Activated naive CD8-positive, alpha-beta T cell treated with anti-CD3 and anti-CD28 coated beads, Interleukin-2, amount 10 ng/mL, durations not matched to agents 7 days and 5 days (primary cell): Measurements from ENCODE around the gene AP2B1. TPM values are rescaled to one million over a fixed set of nuclear protein-coding genes. Genes with fewer than 3 reads are reported as not detected.

ENCODE experiments used
- ATAC-seq: fragments of 150-1000 bp; cut with Tn5 transposase; one replicate; pipeline ENCODE4 v1.10.0; 2021; ENCODE audit warnings: low read depth, moderate library complexity
- POLR2A ChIA-PET: fragments of 350-600 bp; sonication (Branson Sonifier 250); formaldehyde crosslinking; loops from one replicate; lab custom pipeline; 2021; ENCODE audit warnings: antibody characterized with exemption; lab: Charles Lee
- DNase-seq: peaks from one replicate; pipeline ENCODE4 v3.0.0; 2021
- H3K27ac Mint-ChIP-seq: one replicate; pipeline ENCODE4 v1.8.0; 2022; ENCODE audit warnings: mild to moderate bottlenecking, mixed read lengths
- H3K27me3 Mint-ChIP-seq: one replicate; pipeline ENCODE4 v1.8.0; 2022; ENCODE audit warnings: mild to moderate bottlenecking, moderate library complexity, mixed read lengths
- H3K36me3 Mint-ChIP-seq: one replicate; pipeline ENCODE4 v1.8.0; 2021; ENCODE audit warnings: mild to moderate bottlenecking, mixed read lengths
- H3K4me1 Mint-ChIP-seq: one replicate; pipeline ENCODE4 v1.8.0; 2021; ENCODE audit warnings: mixed read lengths
- H3K4me3 Mint-ChIP-seq: one replicate; pipeline ENCODE4 v1.8.0; 2022; ENCODE audit warnings: mild to moderate bottlenecking, moderate library complexity, mixed read lengths
- H3K9me3 Mint-ChIP-seq: one replicate; pipeline ENCODE4 v1.8.0; 2021; ENCODE audit warnings: mixed read lengths
- total RNA-seq, 2 experiments: library from RNA; stranded (reverse); gene quantifications; one replicate each; pipeline ENCODE4 v1.2.3, GENCODE V29; 2021

AP2B1 gene
- total RNA-seq, 2 experiments from 2014 or later, result 154 to 163 TPM

DNA sequence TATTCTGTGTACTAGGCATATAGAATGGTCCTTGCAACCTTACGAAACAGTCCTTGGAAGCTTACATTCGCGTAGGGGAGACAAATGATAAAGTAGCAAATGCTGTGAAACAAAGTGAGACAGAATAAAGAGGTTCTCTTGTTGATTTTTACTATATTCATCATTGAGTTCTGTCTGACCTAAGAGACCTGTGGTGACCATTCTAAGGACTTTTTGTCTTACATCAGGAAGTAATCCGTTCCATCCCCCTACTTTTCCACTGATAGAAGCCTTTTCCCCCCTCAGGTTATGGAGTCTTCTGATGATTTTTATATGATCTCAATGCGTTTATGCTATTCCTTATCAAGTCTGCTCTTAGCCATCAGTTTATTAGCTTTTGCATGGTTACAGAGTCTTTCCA is 77.6 kb downstream of the AP2B1 start:
- Mint-ChIP-seq H3K4me3 (no peak overlapping the region), H3K4me1 (no peaks in the 10 kb centered on the region), H3K9me3 (no peaks in the 10 kb centered on the region), H3K27me3 (no peaks in the 10 kb centered on the region), H3K36me3 (peaks cover 6% of the 10 kb centered on the region), H3K27ac (no peak overlapping the region)
- no peak for DNase-seq
- no peak for ATAC-seq
- POLR2A ChIA-PET, result interaction anchor here (0.6 kb wide), 1 partner anchor 12 kb away, joined by 3 read pairs; no protein-coding TSS in a partner anchor

DNA sequence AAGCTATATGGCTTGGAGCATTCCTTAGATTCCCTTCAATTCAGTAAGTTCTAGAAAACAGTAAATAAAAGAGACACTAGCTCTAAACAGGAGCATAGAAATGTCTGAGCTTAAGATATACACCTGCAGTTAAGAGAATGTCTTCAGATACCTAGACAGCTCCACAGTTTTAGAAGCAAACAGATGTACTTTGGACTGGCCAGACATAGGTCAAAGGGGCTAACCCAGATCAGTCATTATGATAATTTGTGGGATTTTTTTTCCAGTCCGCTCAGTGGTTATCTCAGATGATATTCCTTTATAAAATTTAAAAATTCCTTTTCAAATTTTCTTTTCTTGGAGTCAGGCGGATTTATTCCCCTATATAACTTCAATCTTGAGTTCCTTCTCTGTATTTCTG is 78.5 kb downstream of the AP2B1 start:
- ATAC-seq (no peak), DNase-seq (no peak)
- no peaks in the 10 kb centered on the region for H3K9me3 Mint-ChIP-seq
- no peak overlapping the region for H3K27ac Mint-ChIP-seq
- H3K4me1 Mint-ChIP-seq, result no peaks in the 10 kb centered on the region
- no peaks in the 10 kb centered on the region for H3K27me3 Mint-ChIP-seq
- H3K36me3 Mint-ChIP-seq, result peaks cover 5% of the 10 kb centered on the region
- H3K4me3 Mint-ChIP-seq, result no peak overlapping the region
- POLR2A ChIA-PET, result no interaction called here

DNA sequence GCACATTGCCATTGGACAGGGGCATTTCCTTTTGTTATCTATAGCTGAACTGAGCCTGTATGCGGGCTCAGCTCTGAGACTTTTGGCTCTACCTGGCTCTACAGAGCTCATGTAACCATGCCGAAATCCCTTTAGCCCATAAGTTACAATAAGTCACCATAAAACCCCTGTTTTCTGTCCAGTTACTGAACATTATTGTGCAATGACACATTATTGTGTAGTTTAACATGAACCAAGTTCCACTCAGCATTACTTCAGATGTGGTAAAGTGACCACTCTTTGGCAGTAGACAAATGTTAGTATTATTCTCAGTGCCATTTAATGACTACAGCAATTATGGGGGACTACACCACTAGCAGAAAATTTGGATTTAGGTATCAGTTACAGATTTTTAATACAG is 78.9 kb downstream of the AP2B1 start:
- Mint-ChIP-seq H3K27ac (no peak overlapping the region), H3K4me3 (no peak overlapping the region), H3K4me1 (no peaks in the 10 kb centered on the region), H3K36me3 (peaks cover 7% of the 10 kb centered on the region), H3K9me3 (no peaks in the 10 kb centered on the region), H3K27me3 (no peaks in the 10 kb centered on the region)
- no peak for ATAC-seq
- DNase-seq, result no peak
- POLR2A ChIA-PET, result no interaction called here

DNA sequence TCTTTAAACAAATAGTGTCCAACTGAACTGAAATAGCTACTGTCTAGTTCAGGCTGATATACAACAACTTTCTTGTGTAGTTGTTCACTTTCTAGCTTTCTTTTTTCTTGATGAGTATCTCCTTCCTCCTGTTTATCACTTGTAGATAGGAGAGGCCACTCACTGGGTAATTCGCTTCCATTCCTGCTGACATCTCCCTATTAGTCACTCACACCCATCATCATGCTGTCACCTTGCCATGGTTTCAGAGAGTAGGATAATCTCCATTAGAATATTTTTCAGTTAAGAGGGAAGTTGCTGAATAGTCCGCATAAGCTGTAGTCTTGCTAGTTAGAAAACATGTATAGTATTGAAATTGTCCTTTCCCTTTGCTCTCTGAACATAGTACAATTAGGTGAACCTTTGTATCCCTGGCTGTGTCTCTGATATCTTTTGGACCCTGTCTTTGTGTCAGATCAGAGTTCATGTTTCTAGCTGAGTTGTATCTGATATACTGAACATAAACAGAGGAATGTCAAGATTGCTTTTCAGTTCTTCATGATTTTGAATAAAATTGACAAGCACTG is 79.9 kb downstream of the AP2B1 start:
- Mint-ChIP-seq H3K4me1 (no peaks in the 10 kb centered on the region), H3K4me3 (no peak overlapping the region), H3K27me3 (no peaks in the 10 kb centered on the region), H3K36me3 (peaks cover 12% of the 10 kb centered on the region), H3K9me3 (no peaks in the 10 kb centered on the region), H3K27ac (no peak overlapping the region)
- ATAC-seq, result no peak
- no peak for DNase-seq
- POLR2A ChIA-PET, result no interaction called here

DNA sequence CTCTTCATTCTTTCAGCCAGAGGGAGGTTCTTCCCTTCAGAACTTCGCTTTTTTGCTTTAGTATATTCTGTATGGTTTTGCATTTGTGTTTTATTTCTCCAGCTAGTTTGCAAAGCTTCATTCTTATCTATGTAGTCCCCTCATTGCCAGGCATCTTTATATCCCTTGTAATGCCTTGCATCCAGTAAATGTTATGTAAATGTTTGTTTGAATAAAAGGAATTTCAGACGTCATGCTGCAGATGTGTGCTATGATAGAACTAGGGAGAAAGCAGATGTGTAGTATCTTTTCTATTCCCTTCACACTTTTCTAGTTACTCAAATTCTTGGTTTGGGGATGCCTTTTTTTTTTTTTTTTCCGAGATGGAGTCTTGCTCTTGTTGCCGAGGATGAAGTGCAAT is 81.7 kb downstream of the AP2B1 start:
- ATAC-seq, result no peak
- Mint-ChIP-seq H3K4me3 (no peak overlapping the region), H3K27ac (no peak overlapping the region)

DNA sequence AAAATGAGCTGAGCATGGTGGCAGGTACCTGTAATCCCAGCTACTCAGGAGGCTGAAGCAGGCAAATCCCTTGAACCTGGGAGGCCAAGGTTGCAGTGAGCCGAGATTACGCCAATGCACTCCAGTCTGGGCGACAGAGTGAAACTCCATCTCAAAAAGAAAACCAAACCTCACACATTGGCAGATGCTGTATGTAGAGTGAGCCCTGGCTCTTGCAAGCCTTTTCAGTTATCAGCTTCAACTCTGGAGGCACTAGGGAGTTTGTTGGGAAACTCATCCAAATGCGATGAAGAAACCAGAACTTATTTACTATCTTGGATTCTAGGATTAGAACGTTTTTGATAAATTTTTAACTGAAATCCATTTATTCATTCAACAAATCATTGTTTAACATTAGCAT is 87.4 kb downstream of the AP2B1 start:
- H3K9me3 Mint-ChIP-seq, result no peaks in the 10 kb centered on the region
- no peak overlapping the region for H3K27ac Mint-ChIP-seq
- no peak overlapping the region for H3K4me3 Mint-ChIP-seq
- POLR2A ChIA-PET, result no interaction called here
- H3K27me3 Mint-ChIP-seq, result no peaks in the 10 kb centered on the region
- peaks cover 8% of the 10 kb centered on the region for H3K4me1 Mint-ChIP-seq
- no peak for ATAC-seq
- H3K36me3 Mint-ChIP-seq, result peaks cover 23% of the 10 kb centered on the region
- DNase-seq, result no peak

More for the DNA sequence above, 81.7 kb downstream of the AP2B1 start:
- Mint-ChIP-seq H3K36me3 (peaks cover 16% of the 10 kb centered on the region), H3K9me3 (no peaks in the 10 kb centered on the region), H3K27me3 (no peaks in the 10 kb centered on the region), H3K4me1 (no peaks in the 10 kb centered on the region)
- POLR2A ChIA-PET, result no interaction called here
- no peak for DNase-seq

DNA sequence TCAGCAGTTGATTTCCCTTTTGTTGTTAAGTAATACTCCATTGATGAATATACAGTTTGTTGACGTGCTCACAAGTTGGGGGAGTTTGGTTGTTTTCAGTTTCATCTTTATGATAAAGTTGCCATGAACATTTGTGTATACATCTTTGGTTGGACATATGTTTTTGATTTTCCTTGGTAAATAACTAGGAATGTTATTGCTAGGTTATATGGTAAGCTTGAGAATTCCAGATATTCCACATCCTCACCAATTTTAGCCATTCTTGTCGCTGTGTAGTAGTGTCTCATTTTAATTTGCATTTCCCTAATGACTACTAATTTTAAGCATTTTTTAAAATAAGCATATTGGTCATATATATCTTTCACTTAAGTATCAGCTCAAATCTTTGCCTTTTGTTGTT is 89.3 kb downstream of the AP2B1 start:
- Mint-ChIP-seq H3K27ac (no peak overlapping the region), H3K27me3 (no peaks in the 10 kb centered on the region), H3K4me3 (no peak overlapping the region), H3K9me3 (no peaks in the 10 kb centered on the region), H3K36me3 (peaks cover 21% of the 10 kb centered on the region), H3K4me1 (peaks cover 9% of the 10 kb centered on the region)
- DNase-seq (no peak), ATAC-seq (no peak)
- POLR2A ChIA-PET, result interaction anchor here (0.6 kb wide), 1 partner anchor 12 kb away, joined by 3 read pairs; no protein-coding TSS in a partner anchor

DNA sequence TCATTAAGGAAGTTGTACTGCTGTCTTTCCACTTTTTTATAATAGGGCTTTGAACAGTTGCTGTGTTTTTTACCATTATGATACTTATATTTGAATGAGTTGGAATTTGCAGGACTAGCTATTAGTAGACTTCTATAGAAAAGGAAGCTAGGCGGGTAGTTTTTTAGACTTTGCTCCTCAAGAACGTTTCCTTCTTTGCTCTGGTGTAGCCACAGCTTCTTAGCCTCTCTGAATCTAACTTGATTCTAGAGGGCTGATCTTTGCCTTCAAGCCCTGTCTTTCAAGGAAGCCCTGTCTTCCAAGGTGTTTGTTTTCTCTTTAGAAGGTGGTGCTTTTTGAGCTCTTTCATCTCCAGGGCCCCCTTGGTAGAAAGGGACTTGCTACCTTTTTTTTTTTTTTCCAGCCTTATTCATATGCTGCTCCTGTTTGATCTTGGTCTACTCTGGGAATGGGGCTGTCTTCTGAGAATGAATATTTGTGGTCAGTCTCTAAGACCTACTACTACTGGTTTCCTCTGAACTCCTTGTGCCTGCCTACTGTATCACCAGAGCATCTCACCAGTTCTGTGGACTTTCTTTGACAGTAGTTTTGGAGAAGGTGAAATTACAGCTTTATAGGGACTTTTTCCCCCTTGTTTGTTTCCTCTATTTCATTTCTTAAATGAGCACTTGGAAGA is 92.0 kb downstream of the AP2B1 start:
- DNase-seq (no peak), ATAC-seq (no peak)
- Mint-ChIP-seq H3K36me3 (peaks cover 22% of the 10 kb centered on the region), H3K9me3 (no peaks in the 10 kb centered on the region), H3K27ac (peak overlapping the region; percentile 42), H3K4me3 (no peak overlapping the region), H3K4me1 (peaks cover 9% of the 10 kb centered on the region), H3K27me3 (no peaks in the 10 kb centered on the region)
- POLR2A ChIA-PET, result interaction anchor here (0.6 kb wide), 1 partner anchor 86 kb away, joined by 3 read pairs; no protein-coding TSS in a partner anchor

DNA sequence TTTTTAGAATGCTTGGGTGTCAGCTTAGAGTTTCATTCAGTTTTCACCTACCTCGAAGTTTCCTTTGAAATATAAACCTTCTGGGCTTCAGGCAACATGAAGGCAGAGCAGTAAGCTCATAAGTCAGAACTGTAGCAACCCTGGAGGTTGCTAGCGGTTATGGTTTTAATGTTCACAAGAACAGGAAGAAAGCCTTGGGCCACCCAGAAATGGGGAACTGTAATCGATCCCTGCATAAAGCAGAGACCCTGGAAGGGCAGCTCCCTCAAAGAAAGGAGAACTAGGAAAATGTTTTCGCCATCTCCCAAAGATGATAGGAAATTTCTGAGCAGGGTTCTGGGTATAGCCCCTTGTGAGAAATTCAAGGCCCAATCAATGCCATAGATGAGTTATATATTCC is 96.5 kb downstream of the AP2B1 start:
- Mint-ChIP-seq H3K4me1 (peaks cover 8% of the 10 kb centered on the region), H3K36me3 (peaks cover 35% of the 10 kb centered on the region), H3K9me3 (no peaks in the 10 kb centered on the region), H3K4me3 (no peak overlapping the region), H3K27me3 (no peaks in the 10 kb centered on the region), H3K27ac (no peak overlapping the region)
- POLR2A ChIA-PET, result no interaction called here
- no peak for ATAC-seq
- no peak for DNase-seq

DNA sequence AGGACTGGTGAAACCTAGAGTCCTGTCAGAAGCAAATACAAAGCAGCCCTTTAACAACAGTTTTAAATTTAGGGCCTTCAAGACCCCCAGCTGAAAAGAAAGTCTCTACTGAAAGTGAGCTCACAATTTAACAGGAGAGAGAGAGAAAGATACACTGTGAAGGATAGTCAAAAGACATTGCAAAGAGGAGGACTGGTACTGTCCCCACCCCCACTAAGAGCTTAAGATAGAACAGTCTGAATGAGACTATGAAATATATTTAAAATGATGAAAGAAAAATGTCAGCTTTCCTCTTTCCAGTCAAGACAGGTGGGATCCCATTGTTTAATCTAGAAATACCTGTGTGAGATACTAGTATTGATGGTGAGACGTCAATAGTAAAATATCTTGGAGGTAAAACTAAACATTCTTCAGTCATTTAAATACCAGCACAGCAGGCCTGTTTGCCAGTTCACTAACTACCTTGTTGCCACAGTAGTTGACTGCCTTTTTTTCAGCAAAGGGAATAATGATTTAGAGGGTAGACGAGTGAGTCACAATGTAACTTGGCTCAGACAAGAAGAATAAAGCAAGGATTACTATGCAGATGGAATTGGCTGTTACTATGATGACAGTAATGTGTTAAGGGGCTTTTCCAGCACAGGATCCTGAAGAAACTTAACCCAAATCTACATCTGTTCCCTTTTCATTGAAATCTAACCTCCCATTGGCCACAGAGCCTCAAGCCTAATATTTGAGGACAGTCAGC is 97.1 kb downstream of the AP2B1 start:
- ATAC-seq (no peak), DNase-seq (no peak)
- Mint-ChIP-seq H3K4me1 (peaks cover 4% of the 10 kb centered on the region), H3K36me3 (peaks cover 36% of the 10 kb centered on the region), H3K9me3 (no peaks in the 10 kb centered on the region), H3K27ac (no peak overlapping the region), H3K27me3 (no peaks in the 10 kb centered on the region), H3K4me3 (no peak overlapping the region)
- POLR2A ChIA-PET, result no interaction called here

DNA sequence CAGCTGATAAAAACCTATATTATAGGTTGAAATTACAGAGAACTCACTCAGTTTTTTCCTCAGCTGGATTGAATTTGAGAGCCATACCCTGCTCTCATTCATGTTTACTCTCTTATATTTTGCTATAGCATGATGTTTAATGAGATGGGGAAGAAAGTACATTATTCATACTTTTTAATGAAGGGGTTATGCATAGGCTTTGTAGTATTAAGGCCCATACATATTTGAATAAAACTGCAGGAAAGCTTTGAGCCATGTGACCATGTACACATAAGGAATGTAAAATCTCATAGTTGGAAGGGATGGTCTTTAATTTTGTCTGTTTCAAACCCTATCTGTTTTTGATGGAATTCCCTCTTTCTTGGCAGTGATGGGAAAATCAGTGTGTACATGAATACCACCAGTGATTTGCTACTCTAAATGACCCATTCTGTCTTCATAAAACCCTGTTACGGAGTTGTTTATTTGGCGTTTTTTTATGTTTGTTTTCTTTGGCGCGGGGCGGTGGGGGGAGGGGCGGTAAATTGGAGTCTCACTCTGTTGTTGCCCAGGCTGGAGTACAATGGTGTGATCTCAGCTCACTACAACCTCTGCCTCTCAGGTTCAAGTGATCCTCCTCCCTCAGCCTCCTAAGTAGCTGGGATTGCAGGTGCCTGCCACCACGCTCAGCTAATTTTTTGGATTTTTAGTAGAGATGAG is 105.5 kb downstream of the AP2B1 start:
- H3K27ac Mint-ChIP-seq, result no peak overlapping the region
- H3K4me1 Mint-ChIP-seq, result no peaks in the 10 kb centered on the region
- POLR2A ChIA-PET, result no interaction called here
- no peak overlapping the region for H3K4me3 Mint-ChIP-seq
- no peaks in the 10 kb centered on the region for H3K9me3 Mint-ChIP-seq
- H3K36me3 Mint-ChIP-seq, result peaks cover 31% of the 10 kb centered on the region
- ATAC-seq (no peak), DNase-seq (no peak)
- no peaks in the 10 kb centered on the region for H3K27me3 Mint-ChIP-seq

DNA sequence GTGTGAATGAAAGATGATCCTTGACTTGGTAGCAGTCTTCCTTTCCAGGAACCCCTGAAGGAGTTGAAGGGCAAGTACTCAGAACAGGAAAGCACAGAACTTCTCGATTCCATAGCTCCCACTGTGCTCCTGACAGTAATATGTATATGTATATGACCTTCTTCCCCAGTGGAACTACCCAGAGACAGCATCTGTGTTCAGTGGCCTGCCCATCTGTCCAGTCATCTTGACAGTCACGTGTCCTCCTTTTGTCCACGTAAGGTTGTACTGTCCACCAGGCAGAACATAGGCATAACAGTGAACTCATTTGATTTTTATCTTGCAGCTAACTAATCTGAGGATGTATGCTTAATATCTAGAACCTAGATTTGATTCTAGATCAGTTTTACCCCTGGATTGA is 106.5 kb downstream of the AP2B1 start:
- Mint-ChIP-seq H3K27ac (no peak overlapping the region), H3K36me3 (peaks cover 23% of the 10 kb centered on the region), H3K4me3 (no peak overlapping the region), H3K9me3 (no peaks in the 10 kb centered on the region), H3K27me3 (no peaks in the 10 kb centered on the region), H3K4me1 (no peaks in the 10 kb centered on the region)
- no peak for ATAC-seq
- DNase-seq, result no peak
- POLR2A ChIA-PET, result no interaction called here

DNA sequence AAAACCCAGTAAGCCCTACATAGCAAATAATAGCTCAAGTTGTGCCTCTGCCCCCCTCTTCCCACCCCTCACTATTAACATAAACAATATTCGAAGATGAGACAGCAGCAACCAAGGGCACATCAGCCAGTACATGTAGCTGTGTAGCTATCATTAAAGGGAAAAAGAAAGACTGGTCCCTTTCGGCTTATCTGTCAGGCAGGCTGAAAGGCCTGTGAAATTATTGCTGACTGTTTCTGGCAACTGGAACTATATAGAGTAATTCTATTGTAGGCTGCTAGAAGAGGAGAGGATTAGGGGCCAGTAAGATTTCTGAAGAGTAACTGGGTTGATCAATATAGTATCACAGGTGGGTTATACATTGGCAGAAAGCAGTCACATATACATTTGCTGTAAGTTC is 107.8 kb downstream of the AP2B1 start:
- Mint-ChIP-seq H3K27ac (no peak overlapping the region), H3K9me3 (no peaks in the 10 kb centered on the region), H3K4me3 (no peak overlapping the region), H3K36me3 (peaks cover 17% of the 10 kb centered on the region), H3K4me1 (no peaks in the 10 kb centered on the region), H3K27me3 (no peaks in the 10 kb centered on the region)
- POLR2A ChIA-PET, result no interaction called here
- DNase-seq (no peak), ATAC-seq (no peak)
